Stimulated activated CD8-positive, alpha-beta memory T cell treated with anti-CD3 and anti-CD28 coated beads, Interleukin-4, amount 100 ng/mL, for 24 hours (primary cell): Measurements from ENCODE around the gene MAN2B2.

Experiments
- DNase-seq: peaks from one replicate; pipeline ENCODE4 v3.0.0-alpha.2; 2020; ENCODE audit warnings: low read depth

MAN2B2 gene

DNA sequence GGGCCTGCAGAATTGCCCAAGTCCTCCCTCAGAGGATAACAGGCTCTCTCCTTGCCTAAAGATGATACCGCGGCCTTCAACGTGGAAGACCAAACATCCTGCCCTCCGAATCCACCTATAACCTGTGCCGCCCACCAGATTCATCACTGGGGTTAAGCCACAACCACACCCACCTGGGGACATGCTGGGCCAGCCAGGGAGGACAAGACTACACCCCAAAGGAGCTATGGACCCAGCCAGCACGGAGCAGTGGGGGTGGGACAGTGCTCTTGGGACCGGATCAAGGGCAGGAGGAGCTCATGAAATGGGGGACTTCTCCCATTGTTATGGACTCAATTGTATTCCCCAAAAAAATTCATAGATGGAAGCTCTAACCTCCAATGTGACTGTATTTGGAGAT is 6.8 kb upstream of the MAN2B2 start:
- no peak for DNase-seq

DNA sequence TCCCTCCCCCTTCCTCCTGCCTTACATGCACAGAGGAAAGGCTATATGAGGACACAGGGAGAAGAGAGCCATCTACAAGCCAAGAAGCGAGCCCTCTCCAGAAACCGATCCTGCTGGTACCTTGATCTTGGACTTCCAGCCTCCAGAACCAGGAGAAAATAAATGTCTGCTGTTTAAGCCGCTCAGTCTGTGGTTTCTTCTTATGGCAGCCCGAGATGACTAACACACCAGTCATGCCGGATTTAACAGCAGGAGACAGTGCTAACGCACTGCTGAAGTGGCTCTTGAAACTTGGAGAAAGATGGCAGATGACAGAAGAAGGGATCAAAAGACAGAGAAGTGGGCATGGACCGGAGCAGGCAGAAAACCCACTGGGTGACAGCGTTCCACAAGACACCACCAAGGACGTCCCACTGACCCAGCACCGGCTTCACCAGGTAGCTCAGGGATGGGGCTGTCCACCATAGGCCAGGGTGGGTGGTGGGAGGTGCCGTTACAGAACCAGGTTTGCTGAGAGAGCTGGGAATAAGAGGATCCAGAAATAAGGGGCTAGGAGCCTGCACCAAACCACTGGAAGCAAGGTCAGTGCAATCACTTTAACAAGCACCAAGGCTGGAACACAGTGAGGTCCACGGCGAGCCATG is 6.2 kb upstream of the MAN2B2 start:
- no peak for DNase-seq

DNA sequence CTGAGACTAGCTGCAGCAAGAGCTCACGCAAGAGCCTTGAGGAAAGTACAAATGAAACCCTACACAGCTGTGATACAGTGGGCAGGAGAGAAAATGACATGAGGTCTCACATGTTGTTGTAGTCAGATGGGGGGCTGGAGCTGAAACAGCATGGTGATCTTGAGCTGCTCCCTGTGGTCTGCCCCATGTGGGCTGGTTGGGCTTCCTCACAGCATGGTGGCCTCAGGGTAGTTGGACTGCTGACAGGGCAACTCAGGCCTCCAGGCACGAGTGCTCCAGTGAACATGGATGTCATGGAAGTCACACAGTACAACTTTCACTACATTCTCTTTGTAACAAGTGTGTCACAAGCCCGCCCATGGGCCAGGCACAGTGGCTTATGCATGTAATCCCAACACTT is 3.4 kb upstream of the MAN2B2 start:
- no peak for DNase-seq

- DNase-seq = no peak
Measured at GRCh38 chr4:6573551-6573950, 1.4 kb upstream of the MAN2B2 start.

DNA sequence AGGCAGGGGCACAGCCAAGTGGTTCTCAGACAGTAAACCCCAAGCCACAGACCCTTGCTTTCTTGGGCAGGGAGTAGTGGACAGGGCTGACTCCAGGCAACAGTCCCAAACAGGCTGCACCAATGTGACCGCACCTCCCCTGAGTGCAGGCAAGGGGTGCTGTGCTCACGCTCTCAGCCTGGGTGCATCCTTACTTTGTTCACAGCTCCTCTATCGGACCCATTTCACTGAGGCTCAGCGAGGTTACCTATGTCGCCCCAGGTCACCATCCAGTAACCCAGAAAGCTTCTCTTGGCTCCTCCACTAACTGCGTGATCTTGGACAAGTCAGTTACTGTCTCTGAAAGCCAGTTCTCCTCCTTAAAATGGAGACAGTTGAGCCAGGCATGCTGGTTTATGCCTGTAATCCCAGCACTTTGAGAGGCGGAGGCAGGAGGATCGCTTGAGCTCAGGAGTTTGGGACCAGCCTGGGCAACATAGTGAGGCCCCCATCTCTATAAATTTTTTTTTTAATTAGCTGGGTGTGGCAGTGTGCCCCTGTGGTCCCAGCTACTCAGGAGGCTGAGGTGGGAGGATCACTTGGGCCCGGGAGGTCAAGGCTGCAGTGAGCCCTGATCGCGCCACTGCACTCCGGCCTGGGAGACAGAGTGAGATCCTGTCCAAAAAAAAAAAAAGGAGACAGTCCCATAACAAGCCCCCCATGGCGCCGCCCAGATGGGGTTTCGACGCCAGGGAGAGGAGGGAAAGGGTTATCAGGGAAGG is 823 bp upstream of the MAN2B2 start:
- DNase-seq = no peak

GRCh38 chr4:6575503-6576240 is 683 bp downstream of the MAN2B2 start:
- no peak for DNase-seq

GRCh38 chr4:6576512-6576911 is 1.5 kb downstream of the MAN2B2 start:
- no peak for DNase-seq

DNA sequence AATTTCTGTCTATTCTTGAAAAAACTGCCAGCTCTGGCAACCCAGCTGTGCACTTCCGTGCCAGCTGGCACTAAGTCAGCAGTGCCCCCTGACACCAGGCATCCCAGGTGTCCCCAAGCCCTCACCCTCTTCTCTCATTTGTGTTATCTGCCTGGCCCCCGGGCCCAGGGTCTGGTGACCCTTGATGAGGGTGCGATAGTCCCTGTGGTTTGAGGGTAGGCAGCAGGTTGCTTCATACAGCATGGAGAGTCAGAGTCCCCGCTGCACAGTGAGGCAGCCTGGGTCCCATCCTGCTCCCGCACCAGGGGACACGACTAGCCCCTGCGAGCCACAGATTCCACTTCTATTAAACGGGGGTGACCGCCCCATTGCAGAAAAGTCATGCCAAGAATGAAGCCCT is 1.9 kb downstream of the MAN2B2 start:
- no peak for DNase-seq

DNA sequence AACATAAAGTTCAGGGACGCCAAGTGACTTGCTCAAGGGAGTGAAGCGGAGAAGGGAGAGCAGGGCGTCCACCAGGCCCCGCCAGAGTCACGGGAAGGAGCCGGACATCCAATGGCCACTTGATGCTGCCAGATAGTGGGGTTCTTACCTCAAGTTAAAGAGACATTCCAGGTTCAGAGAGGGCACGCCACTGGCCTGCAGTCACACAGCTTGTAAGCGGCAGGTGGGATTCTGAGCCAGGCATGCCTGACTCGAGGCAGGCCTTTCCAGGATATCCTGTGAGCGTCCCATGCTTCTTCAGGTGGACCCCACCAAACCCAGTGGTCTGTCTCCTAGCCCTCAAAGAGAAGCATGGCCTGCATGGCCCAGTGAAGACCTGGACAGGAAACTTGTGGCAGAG is 2.4 kb downstream of the MAN2B2 start:
- no peak for DNase-seq

GRCh38 chr4:6578221-6578620 is 3.2 kb downstream of the MAN2B2 start:
- DNase-seq = no peak

- no peak for DNase-seq
Measured at GRCh38 chr4:6580353-6580752, 5.4 kb downstream of the MAN2B2 start.

GRCh38 chr4:6581566-6582121 is 6.7 kb downstream of the MAN2B2 start:
- no peak for DNase-seq

GRCh38 chr4:6582889-6583490 is 8.0 kb downstream of the MAN2B2 start:
- DNase-seq = no peak

DNA sequence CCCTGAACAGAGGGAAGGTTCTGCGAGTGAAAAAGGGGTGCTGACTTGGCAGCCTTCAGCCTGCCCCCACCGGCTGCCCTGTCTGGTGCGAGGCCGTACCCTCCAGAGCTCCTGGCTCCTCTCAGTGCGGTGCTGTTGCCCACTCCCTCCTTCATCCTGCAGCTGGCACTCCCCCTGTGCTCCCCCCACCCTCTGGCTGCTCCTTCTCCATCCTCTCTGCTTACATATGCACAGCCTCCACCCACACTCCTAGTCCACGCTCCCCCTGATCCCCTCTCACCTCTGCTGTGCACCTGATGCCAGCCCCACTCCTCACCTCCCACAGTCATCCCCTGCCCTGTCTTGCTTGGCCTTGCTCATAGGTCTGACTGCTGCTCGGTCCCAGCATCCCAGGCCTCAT is 9.9 kb downstream of the MAN2B2 start:
- no peak for DNase-seq

DNA sequence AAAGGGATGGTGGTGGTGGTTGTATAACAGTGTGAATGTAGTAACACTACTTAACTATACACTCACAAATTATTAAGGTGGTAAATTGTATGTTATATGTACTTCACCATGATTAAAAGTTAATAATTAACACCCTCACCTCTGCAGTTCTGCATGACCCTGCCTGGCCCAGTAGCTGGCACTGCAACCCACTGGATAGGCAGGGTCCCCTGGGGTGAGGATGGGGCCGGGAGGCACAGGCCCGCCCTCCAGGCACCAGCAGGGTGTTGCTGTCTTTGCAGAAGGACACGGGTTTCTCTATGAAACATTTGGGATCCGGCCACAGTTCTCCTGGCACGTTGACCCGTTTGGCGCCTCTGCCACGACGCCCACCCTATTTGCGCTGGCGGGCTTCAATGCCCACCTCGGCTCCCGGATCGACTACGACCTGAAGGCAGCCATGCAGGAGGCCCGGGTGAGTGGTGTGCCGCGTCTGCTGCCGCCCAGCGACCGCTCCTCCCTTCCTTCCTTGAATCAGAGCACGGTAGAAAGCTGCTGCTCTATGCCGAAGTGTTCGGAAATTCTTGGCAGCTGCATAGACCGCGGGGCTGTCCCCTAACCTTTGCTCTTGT is 11.8 kb downstream of the MAN2B2 start:
- DNase-seq = no peak

DNA sequence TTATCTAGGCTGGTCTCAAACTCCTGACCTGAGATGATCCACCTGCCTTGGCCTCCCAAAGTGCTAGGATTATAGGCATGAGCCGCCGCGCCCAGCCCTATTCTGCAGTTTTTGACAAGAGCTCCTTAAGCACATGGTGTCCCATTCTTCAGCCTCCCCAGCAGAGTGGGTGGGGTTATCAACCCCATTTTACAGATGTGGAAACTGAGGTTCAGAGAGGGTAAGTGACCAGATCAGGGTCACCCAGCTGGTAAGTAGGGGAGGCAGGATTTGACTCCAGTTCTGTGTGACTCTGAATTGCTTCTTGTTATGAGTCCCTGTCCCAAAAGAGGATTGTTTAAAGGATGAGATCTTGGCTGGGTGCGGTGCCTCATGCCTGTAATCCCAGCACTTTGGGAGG is 14.5 kb downstream of the MAN2B2 start:
- no peak for DNase-seq

DNA sequence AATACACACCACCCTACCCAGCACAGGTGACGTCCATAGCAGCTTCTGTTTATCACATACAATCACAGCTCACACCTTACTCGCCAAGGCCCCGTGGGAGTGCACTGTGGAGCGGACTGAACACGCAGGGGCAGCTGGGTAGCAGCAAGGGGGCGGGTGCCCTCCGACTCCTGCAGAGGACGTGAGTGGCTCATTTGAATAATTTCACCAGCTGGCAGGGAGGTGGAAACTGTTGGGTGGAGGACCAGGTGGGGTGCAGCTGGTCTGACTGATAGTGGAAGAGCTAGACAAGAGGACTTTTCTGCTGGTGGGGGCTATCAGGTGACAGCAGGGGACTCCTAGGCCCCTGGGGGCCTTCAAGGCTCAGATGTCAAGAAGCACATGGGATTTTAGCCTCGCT is 16.3 kb downstream of the MAN2B2 start:
- no peak for DNase-seq

- no peak for DNase-seq
Measured at GRCh38 chr4:6591781-6592180, 16.8 kb downstream of the MAN2B2 start.

DNA sequence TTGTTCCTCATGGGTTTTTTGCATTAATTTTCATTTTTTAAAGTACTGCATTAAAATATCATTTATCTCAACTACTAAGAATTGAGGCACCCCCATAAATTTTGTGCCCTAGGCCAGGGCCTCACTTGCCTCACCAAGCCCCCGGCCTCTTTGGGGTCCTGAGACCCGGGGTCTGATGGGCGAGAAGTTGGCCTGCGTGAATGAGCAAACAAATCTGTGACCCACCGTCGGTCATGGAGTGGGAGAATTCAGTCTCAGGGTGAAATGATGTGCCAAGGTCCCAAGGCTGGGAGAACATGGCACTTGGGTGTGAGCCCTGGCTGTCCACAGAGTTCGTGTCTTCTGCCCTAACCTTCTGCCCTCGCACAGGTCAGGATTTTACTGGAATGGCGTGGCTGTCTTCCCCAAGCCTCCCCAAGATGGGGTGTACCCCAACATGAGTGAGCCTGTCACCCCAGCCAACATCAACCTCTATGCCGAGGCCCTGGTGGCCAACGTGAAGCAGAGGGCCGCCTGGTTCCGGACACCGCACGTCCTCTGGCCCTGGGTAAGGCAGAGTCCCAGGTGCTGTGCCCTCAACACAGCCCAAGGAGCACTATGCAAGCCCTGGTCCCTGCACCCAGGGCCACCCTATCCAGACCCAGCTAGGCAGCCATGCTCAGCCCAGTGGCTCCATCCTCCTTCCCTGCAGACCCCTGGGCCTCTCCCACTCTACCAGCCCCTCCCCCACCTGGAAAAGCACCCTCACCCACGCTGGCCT is 18.0 kb downstream of the MAN2B2 start:
- DNase-seq = no peak

DNA sequence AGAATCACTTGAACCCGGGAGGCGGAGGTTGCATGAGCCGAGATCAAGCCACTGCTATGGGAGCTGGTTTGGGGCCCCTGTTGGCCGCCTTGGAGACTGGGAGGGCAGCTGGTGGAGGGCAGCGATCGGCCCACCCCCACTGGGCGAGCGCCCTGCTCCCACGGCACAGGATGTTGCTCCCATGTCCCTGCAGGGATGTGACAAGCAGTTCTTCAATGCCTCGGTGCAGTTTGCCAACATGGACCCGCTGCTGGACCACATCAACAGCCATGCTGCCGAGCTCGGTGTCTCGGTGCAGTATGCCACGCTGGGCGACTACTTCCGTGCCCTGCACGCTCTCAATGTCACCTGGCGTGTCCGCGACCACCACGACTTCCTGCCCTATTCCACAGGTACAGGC is 19.4 kb downstream of the MAN2B2 start:
- DNase-seq = no peak

DNA sequence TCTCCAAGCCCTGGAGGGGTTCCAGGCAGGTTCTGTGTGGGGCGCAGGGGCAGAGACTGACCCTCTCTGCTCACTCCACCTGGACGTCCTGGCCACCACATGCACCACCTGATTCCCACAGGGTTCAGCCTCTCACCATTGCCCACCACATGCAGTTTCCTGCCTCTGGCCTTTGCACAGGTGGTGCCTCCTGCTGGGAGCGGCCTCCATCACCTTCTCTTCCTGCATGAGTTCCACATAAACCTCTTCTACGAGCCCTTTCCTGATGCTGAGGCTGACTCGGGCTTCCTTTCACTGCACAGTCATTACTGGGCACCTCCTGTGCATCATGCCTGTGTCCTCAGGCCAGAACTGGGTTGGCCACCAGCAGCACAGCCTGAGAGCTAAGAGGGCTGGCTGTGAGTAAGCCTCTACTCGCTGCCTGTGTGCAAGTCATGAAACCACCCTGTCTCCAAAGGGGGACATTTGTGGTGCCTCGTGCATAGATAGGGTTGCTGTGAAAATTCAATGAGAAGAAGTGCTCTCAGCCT is 19.9 kb downstream of the MAN2B2 start:
- no peak for DNase-seq
